GM21367 (cell line): ENCODE measurements around the gene EIF5A2.
"Not testable (repeated sequence)": the region's sequence is repeated elsewhere in the genome, so short reads cannot be mapped to it uniquely, and the experiment has no call there.

Experiments used
- ATAC-seq: cut with Tn5 transposase; IDR thresholded peaks from one replicate; pipeline ENCODE4 v1.9.1; 2021; ENCODE audit not compliant: unreplicated experiment

The EIF5A2 gene

DNA sequence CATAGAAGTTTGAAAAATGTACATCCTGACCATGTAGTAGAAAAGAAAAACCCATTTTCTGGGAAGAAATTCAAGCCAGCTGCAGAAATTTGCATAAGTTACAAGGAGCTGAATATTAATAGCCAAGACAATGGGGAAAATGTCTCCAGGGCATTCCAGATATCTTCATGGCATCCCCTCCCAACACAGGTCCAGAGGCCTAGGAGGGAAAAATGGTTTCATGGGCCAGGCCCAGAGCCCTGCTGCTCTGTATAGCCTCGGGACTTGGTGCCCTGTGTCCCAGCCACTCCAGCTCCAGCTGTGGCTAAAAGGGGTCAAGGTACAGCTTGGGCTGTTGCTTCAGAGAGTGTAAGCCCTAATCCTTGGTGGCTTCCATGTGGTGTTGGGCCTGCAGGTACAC lies 11.2 kb downstream of the EIF5A2 start:
- not testable (repeated sequence) for ATAC-seq

GRCh38 chr3:170896781-170897180 lies 11.7 kb downstream of the EIF5A2 start:
- ATAC-seq, result no peak

DNA sequence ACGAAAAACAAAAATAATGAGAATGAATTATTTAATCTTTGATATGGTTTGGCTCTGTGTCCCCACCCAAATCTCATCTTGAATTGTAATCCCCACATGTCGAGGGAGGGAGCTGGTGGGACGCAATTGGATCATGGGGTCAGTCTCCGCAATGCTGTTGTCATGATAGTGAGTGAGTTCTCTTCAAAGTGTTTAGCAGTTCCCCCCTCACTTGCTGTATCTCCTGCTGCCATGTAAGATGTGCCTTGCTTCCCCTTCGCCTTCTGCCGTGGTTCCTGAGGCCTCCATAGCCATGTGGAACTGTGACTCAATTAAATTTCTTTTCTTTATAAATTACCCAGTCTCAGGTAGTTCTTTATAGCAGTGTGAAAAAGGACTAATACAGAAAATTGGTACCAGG lies 12.1 kb downstream of the EIF5A2 start:
- not testable (repeated sequence) for ATAC-seq

GRCh38 chr3:170893895-170894294 lies 14.5 kb downstream of the EIF5A2 start:
- ATAC-seq, result no peak

DNA sequence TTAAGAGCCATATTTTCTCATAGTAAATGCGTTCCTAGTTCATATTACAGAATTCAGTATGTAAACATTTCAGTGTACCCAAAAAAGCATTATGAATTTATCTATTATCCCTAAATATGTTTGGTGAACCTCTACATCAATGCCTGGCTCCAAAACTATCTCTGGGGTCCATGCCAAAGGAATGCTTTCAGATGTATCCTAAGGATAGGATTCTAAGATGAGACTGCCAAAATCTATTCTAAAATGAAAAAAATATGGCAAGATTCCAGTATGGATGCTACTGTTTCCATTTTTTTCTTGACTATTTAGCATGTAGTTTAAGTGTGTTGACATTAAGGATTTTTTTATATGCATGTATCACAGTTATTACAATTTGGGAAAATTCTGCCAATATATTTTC lies 18.8 kb downstream of the EIF5A2 start:
- no peak for ATAC-seq

- ATAC-seq, result no peak
Measured at GRCh38 chr3:170889132-170889531, 19.3 kb downstream of the EIF5A2 start.

GRCh38 chr3:170884109-170884930 lies 24.1 kb downstream of the EIF5A2 start:
- not testable (repeated sequence) for ATAC-seq

- ATAC-seq, result not testable (repeated sequence)
Measured at GRCh38 chr3:170878688-170879087, 29.7 kb downstream of the EIF5A2 start.

- ATAC-seq, result not testable (repeated sequence)
Measured at GRCh38 chr3:170877311-170877710, 31.1 kb downstream of the EIF5A2 start.

DNA sequence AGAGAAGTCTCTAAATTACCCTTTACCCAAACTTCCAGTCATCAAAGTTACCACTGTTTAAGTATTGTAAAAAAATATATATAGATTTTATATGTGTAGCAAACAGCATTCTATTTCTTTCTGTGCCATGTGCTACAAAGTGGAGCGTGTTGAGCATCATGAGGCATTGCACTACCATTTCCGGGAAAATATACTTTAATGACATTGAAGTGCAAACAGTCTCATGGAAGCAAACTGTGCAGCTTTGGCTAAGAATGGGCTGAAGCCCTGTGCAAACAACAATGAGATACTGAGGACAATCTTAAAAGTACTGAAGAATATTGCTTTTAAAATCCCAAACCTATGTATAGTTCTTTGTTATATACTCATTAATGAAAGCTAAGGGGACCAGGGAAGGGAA lies 31.9 kb downstream of the EIF5A2 start:
- ATAC-seq, result no peak

DNA sequence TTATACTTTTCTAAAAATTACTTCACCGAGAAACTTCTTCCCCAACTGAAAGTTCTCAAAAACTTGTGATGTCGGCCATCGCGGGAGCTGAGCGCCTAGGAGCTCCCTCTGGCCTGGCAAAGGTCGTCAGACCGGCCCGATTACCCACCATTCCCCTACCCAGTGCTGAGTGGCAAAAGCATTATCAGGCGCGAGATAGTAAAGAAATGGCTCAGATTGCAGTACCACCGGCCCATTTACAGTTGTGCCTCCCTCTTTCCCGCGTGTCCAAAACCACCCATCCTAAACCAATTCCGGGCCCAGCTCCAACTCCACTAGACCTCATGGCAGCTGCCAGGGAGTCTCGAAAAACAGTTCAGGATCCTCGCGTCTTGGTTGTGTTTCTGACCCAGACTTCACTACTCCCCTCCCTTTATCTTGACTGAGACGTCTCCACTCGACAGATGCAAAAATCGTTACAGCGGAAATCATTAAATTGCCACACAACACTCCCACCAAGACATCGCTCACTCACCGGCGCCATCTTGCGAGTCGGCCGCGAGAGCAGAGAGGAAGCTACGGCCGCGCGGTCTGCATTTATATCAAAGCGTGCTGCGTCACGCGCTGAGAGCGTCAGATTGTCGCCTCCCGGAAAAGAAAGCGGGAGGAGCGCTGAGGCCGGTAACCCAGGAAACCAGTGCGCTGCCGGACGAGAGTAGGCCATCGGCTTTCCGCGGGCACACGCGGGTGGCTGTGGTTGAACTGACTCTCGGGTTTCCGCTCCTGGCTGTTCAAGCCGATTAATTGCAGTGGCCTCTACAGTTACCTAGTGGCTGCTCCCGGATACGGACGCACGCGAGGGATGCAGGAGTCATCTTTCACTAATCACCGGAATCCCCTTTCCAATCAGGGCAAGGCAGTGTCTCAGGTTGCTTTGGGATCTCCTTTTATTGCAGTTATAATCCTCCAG lies 38.5 kb downstream of the EIF5A2 start, which contains the start of gene RPL22L1:
Gene RPL22L1, minus strand, starts transcription at position 551 of the 949 bp plus-strand sequence. Its CDS starts 28 bp downstream, at position 523.
- peak; percentile 95 for ATAC-seq

DNA sequence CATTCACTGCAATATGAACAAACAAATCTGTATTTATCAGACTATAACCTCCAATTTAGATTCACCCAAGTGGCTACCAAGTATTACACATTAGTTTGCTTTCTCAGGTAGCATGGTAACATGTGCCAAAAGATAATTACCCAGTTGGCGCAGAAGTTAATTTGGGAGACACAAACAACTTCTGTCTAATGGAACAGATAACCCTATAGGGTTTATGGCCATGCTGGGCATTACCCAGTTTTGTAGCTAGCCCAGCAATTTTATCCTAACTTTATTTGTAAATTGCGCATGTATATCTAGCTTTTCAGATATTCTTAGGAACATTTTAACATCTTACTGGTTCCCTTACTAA lies 39.2 kb downstream of the EIF5A2 start:
- ATAC-seq, result no peak

DNA sequence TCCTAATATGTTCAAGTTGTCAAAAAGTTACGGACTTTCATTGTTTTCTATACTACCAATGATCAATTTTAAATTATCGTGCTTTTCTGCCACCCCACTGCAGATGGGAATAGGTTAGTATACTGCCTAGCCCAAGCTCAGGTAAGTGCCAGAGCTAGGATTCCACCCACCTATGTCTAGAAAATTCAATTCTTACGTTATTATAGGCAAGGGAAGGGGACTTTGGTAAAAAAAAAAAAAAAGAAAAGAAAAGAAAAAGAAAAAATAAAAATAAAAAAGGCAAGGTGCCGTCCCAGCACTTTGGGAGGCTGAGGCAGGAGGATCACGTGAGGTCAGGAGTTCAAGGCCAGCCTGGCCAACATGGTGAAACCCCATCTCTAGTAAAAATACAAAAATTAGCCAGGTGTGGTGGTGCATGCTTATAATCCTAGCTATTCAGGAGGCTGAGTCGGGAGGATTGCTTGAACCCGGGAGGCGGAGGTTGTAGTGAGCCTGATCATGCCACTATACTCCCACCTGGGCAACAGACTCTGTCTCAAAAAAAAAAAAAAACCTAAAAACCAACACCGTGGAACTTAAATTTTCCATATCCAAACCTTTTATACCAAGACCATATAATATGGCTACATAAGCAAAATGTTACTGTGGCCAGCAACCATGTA lies 39.7 kb downstream of the EIF5A2 start:
- ATAC-seq, result no peak

- peak; percentile 37 for ATAC-seq
Measured at GRCh38 chr3:170867143-170867937, 41.1 kb downstream of the EIF5A2 start.

DNA sequence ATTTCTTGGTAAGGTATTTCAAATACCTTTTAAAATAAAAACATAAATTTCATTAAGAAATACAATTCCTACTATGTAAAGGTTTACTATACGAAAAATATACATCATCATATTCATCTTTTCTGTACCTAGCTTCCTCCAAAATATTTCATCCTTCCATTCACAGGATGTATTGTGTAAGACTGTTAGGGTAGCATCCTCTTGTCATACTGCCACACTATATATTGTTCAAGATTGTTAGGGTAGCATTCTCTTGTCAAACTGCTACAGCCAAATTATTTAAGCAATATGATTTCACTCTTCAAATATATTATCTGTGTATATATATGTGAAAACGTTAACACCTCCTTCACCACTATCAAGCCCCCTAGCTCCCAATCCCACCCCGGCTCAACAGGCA lies 41.9 kb downstream of the EIF5A2 start:
- ATAC-seq, result no peak

GRCh38 chr3:170865209-170866094 lies 43.0 kb downstream of the EIF5A2 start:
- ATAC-seq, result no peak

- no peak for ATAC-seq
Measured at GRCh38 chr3:170864525-170865208, 43.8 kb downstream of the EIF5A2 start.

DNA sequence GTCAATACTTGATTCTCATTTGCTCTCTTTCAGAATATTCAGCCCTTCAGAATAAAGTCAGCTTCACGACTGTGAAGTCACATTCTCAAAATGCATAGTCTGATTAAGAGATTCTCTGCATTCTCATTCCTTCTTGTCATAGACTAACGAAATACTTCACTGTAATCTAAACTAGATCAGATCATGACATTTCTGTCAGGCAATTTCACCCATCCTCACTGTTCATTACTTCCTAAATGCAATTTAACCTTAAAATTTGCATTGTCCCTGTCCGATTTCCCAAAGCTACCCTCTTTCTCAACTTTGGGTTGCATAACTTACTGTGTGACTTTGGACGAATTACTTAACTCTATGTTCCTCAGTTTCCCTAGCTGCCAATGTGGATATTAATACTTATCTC lies 44.6 kb downstream of the EIF5A2 start:
- ATAC-seq, result no peak
